Thyroid gland (tissue), 4 donors: ENCODE measurements around the gene LPP. TPM values are rescaled to one million over a fixed set of nuclear protein-coding genes. Genes with fewer than 3 reads are reported as not detected.

Experiments used
- DNase-seq, 2 donors: peaks; one replicate each; pipeline ENCODE4 v3.0.0-alpha.2; 2019
- H3K27ac ChIP-seq, 3 donors: fragments of 200-600 bp; sonication (generic); 1 replicate in 2 of 3; 2 replicates in 1 of 3; pipeline ENCODE4 v1.5.1; 2016 to 2019; ENCODE audit warnings: mild to moderate bottlenecking in 1 of 3, moderate library complexity in 1 of 3
- H3K27me3 ChIP-seq: fragments of 200-600 bp; sonication (generic); one replicate; pipeline ENCODE4 v1.5.1; 2019
- H3K36me3 ChIP-seq, 2 donors: fragments of 200-600 bp; sonication (generic); one replicate each; pipeline ENCODE4 v1.5.1; 2016 to 2019
- H3K4me1 ChIP-seq, 2 donors: fragments of 200-600 bp; sonication (generic); one replicate each; pipeline ENCODE4 v1.5.1; 2017 to 2019
- H3K4me3 ChIP-seq, 3 donors: fragments of 200-600 bp; sonication (generic); replicated peaks in 1 of 3; 1 replicate in 2 of 3; 2 replicates in 1 of 3; pipeline ENCODE4 v1.5.1; 2016; ENCODE audit warnings: mild to moderate bottlenecking in 1 of 3
- H3K9me3 ChIP-seq: fragments of 200-600 bp; sonication (generic); one replicate; pipeline ENCODE4 v1.5.1; 2017
- POLR2A ChIP-seq, 2 donors: fragments of 450-650 bp; IDR thresholded peaks; one replicate each; pipeline ENCODE4 v1.6.1; 2017; ENCODE audit warnings: antibody characterized with exemption in 2 of 2, mild to moderate bottlenecking in 2 of 2, moderate library complexity in 1 of 2
- WGBS, 2 donors: methylation state at CpG; one replicate each; pipeline ENCODE4 v1.1.5; 2017; 5-methylcytosine and 5-hydroxymethylcytosine counted together
- intact Hi-C: fragments of 100-400 bp; cut with DNase I; formaldehyde crosslinking; loops from one replicate; pipeline ENCODE4 v1.15.1; 2023
- total RNA-seq, 4 donors: library from RNA; depleted of rRNA; stranded (reverse); fragments of >200 nt; gene quantifications; one replicate each; pipeline ENCODE4 v1.2.3, GENCODE V29; 2016
- TF ChIP-seq, protein P1 (sequence below), 6 experiments: fragments of 200-600 bp in 3 of 6; fragments of 450-650 bp in 3 of 6; sonication (generic) in 3 of 6; IDR thresholded peaks; one replicate each; pipeline ENCODE4 v1.5.1; 2016 to 2019; ENCODE audit warnings: antibody characterized with exemption in 6 of 6, mild to moderate bottlenecking in 2 of 6, inconsistent platforms in 1 of 6, moderate library complexity in 1 of 6

The LPP gene
- total RNA-seq, 4 donors from 2014 or later: 79.0 to 141 (median 82.8) TPM

- no peaks in the 10 kb centered on the region for H3K27me3 ChIP-seq
- no peak overlapping the region for H3K4me3 ChIP-seq
- DNase-seq: no peak
- peaks cover 10 to 26% of the 10 kb centered on the region in 2 donors for H3K4me1 ChIP-seq
- 91 to 97% methylated on average over 11 of the region's 11 CpGs for WGBS, 2 donors
- intact Hi-C loops: no loop called here
- no peaks in the 10 kb centered on the region for H3K9me3 ChIP-seq
- TF ChIP-seq, protein P1, sequence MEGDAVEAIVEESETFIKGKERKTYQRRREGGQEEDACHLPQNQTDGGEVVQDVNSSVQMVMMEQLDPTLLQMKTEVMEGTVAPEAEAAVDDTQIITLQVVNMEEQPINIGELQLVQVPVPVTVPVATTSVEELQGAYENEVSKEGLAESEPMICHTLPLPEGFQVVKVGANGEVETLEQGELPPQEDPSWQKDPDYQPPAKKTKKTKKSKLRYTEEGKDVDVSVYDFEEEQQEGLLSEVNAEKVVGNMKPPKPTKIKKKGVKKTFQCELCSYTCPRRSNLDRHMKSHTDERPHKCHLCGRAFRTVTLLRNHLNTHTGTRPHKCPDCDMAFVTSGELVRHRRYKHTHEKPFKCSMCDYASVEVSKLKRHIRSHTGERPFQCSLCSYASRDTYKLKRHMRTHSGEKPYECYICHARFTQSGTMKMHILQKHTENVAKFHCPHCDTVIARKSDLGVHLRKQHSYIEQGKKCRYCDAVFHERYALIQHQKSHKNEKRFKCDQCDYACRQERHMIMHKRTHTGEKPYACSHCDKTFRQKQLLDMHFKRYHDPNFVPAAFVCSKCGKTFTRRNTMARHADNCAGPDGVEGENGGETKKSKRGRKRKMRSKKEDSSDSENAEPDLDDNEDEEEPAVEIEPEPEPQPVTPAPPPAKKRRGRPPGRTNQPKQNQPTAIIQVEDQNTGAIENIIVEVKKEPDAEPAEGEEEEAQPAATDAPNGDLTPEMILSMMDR (IDR thresholded peaks at IDR 0.05): no peak
- TF ChIP-seq POLR2A (IDR thresholded peaks at IDR 0.05): no peak
- no peaks in the 10 kb centered on the region for H3K36me3 ChIP-seq
- H3K27ac ChIP-seq: no peak overlapping the region
Observed at GRCh38 chr3:188299068-188299467, 145.1 kb downstream of the LPP start.

GRCh38 chr3:188299708-188300107 is 145.8 kb downstream of the LPP start:
- Histone ChIP-seq H3K27ac (no peak overlapping the region), H3K27me3 (no peaks in the 10 kb centered on the region), H3K9me3 (no peaks in the 10 kb centered on the region), H3K36me3 (no peaks in the 10 kb centered on the region), H3K4me1 (peaks cover 5 to 20% of the 10 kb centered on the region in 2 donors), H3K4me3 (no peak overlapping the region)
- WGBS, 2 donors: 98 to 100% methylated on average over 2 of the region's 2 CpGs
- no peak for TF ChIP-seq POLR2A (IDR thresholded peaks at IDR 0.05)
- TF ChIP-seq, protein P1 (IDR thresholded peaks at IDR 0.05): no peak
- DNase-seq: no peak
- intact Hi-C loops: no loop called here

GRCh38 chr3:188301147-188301546 is 147.2 kb downstream of the LPP start:
- intact Hi-C loops: no loop called here
- peaks cover 3 to 11% of the 10 kb centered on the region in 2 donors for H3K4me1 ChIP-seq
- TF ChIP-seq, protein P1 (IDR thresholded peaks at IDR 0.05): no peak
- no peak for TF ChIP-seq POLR2A (IDR thresholded peaks at IDR 0.05)
- no peak for DNase-seq
- H3K4me3 ChIP-seq: no peak overlapping the region
- no peaks in the 10 kb centered on the region for H3K27me3 ChIP-seq
- no peaks in the 10 kb centered on the region for H3K9me3 ChIP-seq
- WGBS, 2 donors: 95 to 96% methylated on average over 1 of the region's 1 CpG
- no peaks in the 10 kb centered on the region for H3K36me3 ChIP-seq
- no peak overlapping the region for H3K27ac ChIP-seq

DNA sequence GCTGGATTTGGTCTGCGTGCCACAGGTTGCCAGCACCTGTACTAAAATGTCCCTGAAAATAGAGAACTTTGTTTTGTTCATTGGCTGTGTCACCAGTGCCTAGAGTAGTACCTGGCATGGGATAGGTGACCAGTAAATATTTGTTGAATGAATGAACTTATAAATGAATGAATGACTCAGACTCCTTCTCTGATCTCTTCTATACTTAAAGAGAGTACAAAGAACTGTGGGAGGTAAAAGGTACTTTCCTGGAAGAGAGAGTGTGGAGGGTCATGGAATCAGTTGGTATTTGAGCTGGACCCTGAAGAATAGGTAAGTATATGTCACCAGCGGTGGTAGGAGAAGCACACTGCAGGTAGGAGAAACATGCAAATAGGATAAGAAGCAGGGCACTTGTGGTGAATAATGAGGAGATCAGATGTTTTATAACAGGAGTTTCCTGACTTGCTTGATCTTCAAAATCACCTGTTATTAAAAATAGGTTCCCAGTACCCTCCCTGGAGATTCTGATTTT is 149.4 kb downstream of the LPP start:
- no peaks in the 10 kb centered on the region for H3K4me1 ChIP-seq
- no peak overlapping the region for H3K4me3 ChIP-seq
- intact Hi-C loops: no loop called here
- H3K27me3 ChIP-seq: no peaks in the 10 kb centered on the region
- 96 to 98% methylated on average over 2 of the region's 2 CpGs for WGBS, 2 donors
- H3K36me3 ChIP-seq: no peaks in the 10 kb centered on the region
- H3K9me3 ChIP-seq: no peaks in the 10 kb centered on the region
- no peak for TF ChIP-seq POLR2A (IDR thresholded peaks at IDR 0.05)
- TF ChIP-seq, protein P1 (IDR thresholded peaks at IDR 0.05): no peak
- no peak overlapping the region for H3K27ac ChIP-seq
- DNase-seq: no peak

DNA sequence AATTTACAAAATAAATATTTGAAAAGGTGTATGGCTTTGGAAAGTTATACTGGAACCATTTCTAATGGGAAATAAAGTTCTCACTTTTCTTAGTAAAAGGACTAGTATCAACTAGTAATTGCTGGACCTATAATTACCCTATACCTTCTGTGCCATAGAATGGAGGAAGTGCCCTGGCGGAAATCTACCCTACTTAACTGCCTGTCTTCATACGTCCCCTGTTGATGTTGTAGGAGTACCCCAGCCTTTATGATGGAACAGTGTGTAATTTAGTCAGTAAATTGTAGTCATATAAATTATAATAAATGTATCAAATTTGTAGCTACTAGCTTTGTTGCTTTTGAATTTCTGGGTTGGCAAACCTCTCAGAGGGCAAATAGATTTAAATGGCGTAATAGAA is 149.9 kb downstream of the LPP start:
- H3K4me3 ChIP-seq: no peak overlapping the region
- DNase-seq: no peak
- intact Hi-C loops: no loop called here
- TF ChIP-seq, protein P1 (IDR thresholded peaks at IDR 0.05): no peak
- no peak for TF ChIP-seq POLR2A (IDR thresholded peaks at IDR 0.05)
- no peaks in the 10 kb centered on the region for H3K9me3 ChIP-seq
- no peak overlapping the region for H3K27ac ChIP-seq
- H3K4me1 ChIP-seq: no peaks in the 10 kb centered on the region
- no peaks in the 10 kb centered on the region for H3K36me3 ChIP-seq
- no peaks in the 10 kb centered on the region for H3K27me3 ChIP-seq
- 95 to 96% methylated on average over 3 of the region's 3 CpGs for WGBS, 2 donors
